ENCODE data around the gene ASPN. TPM values are rescaled to one million over a fixed set of nuclear protein-coding genes. Genes with fewer than 3 reads are reported as not detected.

Gene ASPN
- total and polyA plus RNA-seq, 2 of the 13 experiments (the other 11 are each of a cell fraction or from before 2014, with no cell fraction given) = not detected

DNA sequence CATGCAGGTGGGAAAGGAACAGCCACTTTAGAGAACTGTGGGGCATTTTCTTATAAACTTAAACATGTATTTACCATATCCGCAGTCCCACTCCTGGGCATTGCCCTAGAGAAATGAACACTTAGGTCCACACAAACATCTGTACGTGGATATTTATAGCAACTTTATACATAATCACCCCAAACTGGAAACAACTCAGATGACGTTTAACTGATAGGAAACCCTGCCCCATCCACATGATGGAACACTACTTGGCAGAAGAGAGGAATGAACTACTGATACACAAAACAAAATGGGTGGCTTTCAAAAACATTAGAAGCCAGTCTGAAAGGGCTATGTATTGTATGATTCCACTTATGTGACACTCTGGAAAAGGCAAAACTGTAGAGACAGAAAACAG lies 31.0 kb upstream of the ASPN start (continued):
- TF ChIP-seq SIX1 (CRISPR knock-in tag; IDR thresholded peaks at IDR 0.05; ENCODE audit: borderline replicate concordance) = no peak
- TF ChIP-seq KLF9 (CRISPR knock-in tag; IDR thresholded peaks at IDR 0.05; ENCODE audit: low read depth) = no peak
- no peak for TF ChIP-seq ZNF780A (CRISPR knock-in tag; IDR thresholded peaks at IDR 0.05)
- TF ChIP-seq, protein P1, sequence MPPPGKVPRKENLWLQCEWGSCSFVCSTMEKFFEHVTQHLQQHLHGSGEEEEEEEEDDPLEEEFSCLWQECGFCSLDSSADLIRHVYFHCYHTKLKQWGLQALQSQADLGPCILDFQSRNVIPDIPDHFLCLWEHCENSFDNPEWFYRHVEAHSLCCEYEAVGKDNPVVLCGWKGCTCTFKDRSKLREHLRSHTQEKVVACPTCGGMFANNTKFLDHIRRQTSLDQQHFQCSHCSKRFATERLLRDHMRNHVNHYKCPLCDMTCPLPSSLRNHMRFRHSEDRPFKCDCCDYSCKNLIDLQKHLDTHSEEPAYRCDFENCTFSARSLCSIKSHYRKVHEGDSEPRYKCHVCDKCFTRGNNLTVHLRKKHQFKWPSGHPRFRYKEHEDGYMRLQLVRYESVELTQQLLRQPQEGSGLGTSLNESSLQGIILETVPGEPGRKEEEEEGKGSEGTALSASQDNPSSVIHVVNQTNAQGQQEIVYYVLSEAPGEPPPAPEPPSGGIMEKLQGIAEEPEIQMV (CRISPR knock-in tag; IDR thresholded peaks at IDR 0.05; ENCODE audit: low read depth) = no peak

DNA sequence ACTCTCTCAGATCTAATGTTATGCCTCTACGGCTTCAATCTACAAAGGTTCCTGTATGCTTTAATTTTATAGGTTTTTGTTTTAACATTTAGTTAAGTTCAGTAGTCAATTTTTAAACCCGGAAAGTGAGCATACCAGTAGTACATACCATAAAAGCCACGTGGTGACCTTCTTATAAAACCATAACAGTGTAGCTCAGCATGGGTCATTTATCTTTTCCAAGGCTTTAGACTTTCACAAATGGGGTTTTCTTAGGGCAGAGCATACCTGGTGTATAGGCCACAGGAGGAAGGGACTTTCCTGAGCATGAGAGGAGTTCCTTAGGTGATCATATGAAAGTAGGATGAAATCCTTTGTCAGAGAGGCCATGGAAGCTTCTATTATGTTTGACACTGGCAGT lies 30.3 kb upstream of the ASPN start:
- CTCF ChIA-PET (ENCODE audit: low intra/inter-chr PET ratio, low total read pairs) = no interaction called here
- no peaks in the 10 kb centered on the region for H3K27me3 ChIP-seq (ENCODE audit: control insufficient read depth in 1 of 2, insufficient read depth in 2 of 2, low read length in 2 of 2)
- no peak for DNase-seq (ENCODE audit: low spot score)
- no peaks in the 10 kb centered on the region for H4K20me1 ChIP-seq (ENCODE audit: insufficient read depth, low read length)
- TF ChIP-seq CBX2 (IDR thresholded peaks at IDR 0.05; ENCODE audit: low read depth, low read length) (no peak), CBX2 (CRISPR knock-in tag; IDR thresholded peaks at IDR 0.05; ENCODE audit: low read depth) (no peak), ZNF180 (CRISPR knock-in tag; IDR thresholded peaks at IDR 0.05; ENCODE audit: borderline replicate concordance, low read depth) (no peak), SIN3B (IDR thresholded peaks at IDR 0.05; ENCODE audit: low read length) (no peak), NR2F2 (IDR thresholded peaks at IDR 0.05; ENCODE audit: borderline replicate concordance, low read depth) (no peak), BRD4 (CRISPR knock-in tag; IDR thresholded peaks at IDR 0.05) (no peak), GATAD1 (CRISPR knock-in tag; IDR thresholded peaks at IDR 0.05) (no peak), FIP1L1 (IDR thresholded peaks at IDR 0.05; ENCODE audit: borderline replicate concordance, insufficient read depth, low read depth, low read length) (no peak), BCL6 (CRISPR knock-in tag; IDR thresholded peaks at IDR 0.05) (no peak), IRF2 (CRISPR knock-in tag; IDR thresholded peaks at IDR 0.05) (no peak), KDM5A (IDR thresholded peaks at IDR 0.05; ENCODE audit: borderline replicate concordance, low read length) (no peak), ZMYM3 (CRISPR knock-in tag; IDR thresholded peaks at IDR 0.05) (no peak)
- TF ChIP-seq, protein P2, sequence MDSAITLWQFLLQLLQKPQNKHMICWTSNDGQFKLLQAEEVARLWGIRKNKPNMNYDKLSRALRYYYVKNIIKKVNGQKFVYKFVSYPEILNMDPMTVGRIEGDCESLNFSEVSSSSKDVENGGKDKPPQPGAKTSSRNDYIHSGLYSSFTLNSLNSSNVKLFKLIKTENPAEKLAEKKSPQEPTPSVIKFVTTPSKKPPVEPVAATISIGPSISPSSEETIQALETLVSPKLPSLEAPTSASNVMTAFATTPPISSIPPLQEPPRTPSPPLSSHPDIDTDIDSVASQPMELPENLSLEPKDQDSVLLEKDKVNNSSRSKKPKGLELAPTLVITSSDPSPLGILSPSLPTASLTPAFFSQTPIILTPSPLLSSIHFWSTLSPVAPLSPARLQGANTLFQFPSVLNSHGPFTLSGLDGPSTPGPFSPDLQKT (CRISPR knock-in tag; IDR thresholded peaks at IDR 0.05; ENCODE audit: borderline replicate concordance) = no peak
- TF ChIP-seq, protein P3, sequence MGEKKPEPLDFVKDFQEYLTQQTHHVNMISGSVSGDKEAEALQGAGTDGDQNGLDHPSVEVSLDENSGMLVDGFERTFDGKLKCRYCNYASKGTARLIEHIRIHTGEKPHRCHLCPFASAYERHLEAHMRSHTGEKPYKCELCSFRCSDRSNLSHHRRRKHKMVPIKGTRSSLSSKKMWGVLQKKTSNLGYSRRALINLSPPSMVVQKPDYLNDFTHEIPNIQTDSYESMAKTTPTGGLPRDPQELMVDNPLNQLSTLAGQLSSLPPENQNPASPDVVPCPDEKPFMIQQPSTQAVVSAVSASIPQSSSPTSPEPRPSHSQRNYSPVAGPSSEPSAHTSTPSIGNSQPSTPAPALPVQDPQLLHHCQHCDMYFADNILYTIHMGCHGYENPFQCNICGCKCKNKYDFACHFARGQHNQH (CRISPR knock-in tag; IDR thresholded peaks at IDR 0.05) = no peak
- in situ Hi-C loops (cut with HindIII; ENCODE audit: extremely low pct_ligation_motif_present, low pct_unique_long_range_greater_than_20kb) (no loop called here), intact Hi-C loops (cut with micrococcal nuclease; ENCODE audit: unreplicated experiment) (no loop called here)
- no peak for ATAC-seq
- no peak for FAIRE-seq
- H3K4me3 ChIP-seq (replicated peaks in 1 of 3; ENCODE audit: insufficient read depth in 1 of 3, low read depth in 2 of 3, low read length in 3 of 3) = no peak overlapping the region
- WGBS (ENCODE audit: low lambda C conversion rate) = 46% methylated on average over 3 of the region's 3 CpGs
- H3K36me3 ChIP-seq (replicated peaks in 1 of 2; ENCODE audit: control insufficient read depth in 1 of 2, insufficient read depth in 2 of 2, low read length in 2 of 2) = no peaks in the 10 kb centered on the region
- H3K4me2 ChIP-seq (ENCODE audit: low read depth, low read length) = no peak overlapping the region
- H3K79me2 ChIP-seq (ENCODE audit: insufficient read depth, low read length) = no peaks in the 10 kb centered on the region
- no peaks in the 10 kb centered on the region for H3K4me1 ChIP-seq (ENCODE audit: insufficient read depth, low read length)
- no TSS peak for BruUV-seq (replicated peaks)
- H2AFZ ChIP-seq (ENCODE audit: low read length) = no peak overlapping the region
- H3K9me3 ChIP-seq (ENCODE audit: low read length) = no peaks in the 10 kb centered on the region
- POLR2A ChIA-PET = no interaction called here
- H3K9ac ChIP-seq (ENCODE audit: insufficient read depth, low read depth, low read length) = no peak overlapping the region
- no peak overlapping the region for H3K27ac ChIP-seq (ENCODE audit: extremely low read length, insufficient read depth, low read length)

All from HepG2 (cell line).